Fibroblast of upper back skin (primary cell): ENCODE data around the gene ARHGEF28.
A peak's percentile ranks its signal among the peaks of the same experiment; 100 is the strongest.

Source experiments
- DNase-seq: peaks from one replicate; pipeline ENCODE4 v3.0.0-alpha.2; 2013

Gene ARHGEF28

DNA sequence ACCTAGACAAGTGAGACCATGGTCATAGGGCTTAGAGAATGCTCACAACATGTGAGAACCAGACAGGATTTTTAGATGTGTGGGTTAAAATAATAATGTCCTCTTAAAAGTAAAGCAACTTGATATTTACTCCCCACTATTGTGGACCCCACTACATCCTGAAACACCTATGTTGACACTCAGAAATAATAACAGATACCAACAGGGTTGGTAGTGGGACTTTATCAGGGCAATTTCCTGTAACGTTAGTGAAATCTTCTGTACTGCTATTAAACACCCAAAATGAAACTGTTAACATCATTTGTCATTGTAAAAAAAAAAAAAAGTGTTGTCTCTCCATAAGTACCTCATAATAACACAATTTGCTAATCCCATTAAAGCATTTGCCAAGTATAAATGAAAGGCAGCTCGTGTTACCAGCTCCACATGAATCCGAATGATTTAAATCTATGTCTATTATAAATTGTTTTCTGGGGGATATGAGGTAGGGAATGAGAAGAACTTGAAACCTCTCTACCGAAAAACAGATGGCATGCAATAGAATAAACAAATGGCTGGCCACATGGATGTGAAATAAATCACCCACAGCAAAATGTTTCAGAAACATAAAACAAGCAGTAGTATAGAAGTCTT lies 285.9 kb downstream of the ARHGEF28 start:
- DNase-seq = peak; percentile 72

- DNase-seq = peak; percentile 41
Measured at GRCh38 chr5:73912821-73913271, 286.9 kb downstream of the ARHGEF28 start.

- no peak for DNase-seq
Measured at GRCh38 chr5:73913971-73914370, 288.0 kb downstream of the ARHGEF28 start.

DNA sequence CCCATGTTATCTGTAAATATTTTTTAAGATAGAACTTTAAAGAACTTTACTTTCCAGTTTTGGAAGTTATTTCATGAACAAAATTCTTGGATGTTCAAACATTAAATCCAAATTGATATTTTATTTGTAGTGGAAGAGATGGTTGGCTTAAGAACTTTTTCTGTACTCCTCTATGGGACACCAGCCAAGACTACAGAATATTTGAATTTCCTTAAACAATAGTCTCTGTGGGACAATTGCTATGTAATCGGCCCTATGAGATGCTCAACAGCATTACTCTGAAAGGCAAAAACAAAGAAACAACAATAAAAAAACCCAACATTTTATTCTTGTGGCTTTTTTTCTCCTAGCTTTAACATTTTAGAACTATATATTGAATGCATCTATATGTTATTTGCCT lies 289.3 kb downstream of the ARHGEF28 start:
- no peak for DNase-seq

DNA sequence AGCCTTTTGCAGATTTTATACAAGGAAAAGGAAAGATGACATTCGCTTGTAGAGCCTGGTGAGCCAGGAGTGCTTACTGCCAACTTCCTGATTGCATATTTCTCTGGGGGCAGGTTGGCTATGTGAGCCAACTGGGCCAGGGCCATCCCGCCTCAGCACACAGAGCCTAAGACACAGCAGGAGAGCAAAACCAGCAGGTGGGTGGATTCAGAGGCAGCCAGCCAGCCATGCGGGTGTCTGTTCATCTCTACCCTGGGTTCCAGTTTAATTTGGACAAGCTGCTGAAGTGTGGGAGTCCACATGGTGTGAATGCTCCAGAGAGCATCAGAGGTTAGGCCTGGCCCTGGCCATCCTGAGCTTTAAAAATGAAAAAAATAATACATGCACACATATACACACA lies 291.4 kb downstream of the ARHGEF28 start:
- peak; percentile 35 for DNase-seq

DNA sequence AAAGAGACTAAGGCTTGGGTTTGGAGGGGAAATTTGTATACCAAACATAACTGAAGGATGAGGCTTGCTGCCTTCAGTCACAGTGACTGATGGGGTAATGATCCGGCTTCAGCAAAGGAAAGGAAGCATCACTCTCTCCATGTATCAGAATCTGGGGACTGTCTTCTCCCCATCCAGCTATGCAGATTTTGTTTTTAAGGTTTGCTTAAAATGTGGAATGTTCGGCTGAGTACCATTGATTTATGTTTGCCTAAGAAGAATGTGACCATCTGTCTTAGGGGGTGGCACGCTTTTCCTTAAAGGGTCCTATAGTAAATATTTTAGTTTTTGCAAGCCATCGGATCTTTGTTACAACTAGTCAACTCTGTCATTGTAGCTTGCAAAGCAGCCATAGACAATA lies 291.9 kb downstream of the ARHGEF28 start:
- no peak for DNase-seq

DNA sequence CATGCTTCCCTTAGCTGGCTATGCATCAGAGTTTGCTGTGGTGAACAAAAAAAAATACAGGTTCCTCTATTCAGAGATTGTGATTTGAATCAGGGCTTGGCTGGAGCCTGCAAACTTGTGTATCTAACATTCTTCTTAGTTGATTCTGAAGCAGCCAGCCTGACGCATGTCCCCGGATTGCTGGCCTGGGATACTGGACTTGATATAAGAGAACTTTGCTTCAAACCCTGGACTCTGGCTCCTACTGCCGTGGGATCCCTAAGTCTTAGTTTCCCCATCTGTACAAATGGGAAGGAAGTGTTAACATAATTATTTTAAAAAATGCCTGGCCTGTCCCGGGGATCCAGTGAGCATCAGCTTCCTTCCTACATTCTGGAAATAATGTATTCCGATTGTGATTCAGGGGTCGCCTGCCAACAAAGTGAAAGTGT lies 292.8 kb downstream of the ARHGEF28 start:
- DNase-seq = peak; percentile 36

GRCh38 chr5:73921741-73922140 lies 295.7 kb downstream of the ARHGEF28 start:
- DNase-seq = no peak

DNA sequence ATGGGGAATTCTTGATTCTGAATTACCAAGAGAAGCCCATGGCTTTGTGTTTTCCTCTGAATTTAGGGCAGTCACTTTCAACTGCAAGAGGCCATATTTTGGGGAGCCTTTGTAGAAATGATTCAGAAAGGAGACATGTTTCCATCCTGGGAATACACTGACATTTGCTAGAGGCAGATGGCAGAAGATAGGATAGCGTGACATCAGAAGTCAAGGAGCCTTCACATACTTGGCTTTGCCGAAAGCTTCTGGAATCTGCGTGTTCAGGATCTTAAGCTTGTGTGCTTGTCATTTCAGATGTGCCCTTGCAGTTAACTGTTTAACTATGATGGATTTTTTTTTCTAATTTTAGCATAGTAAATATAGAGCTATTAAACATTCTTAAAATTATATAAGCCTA lies 296.2 kb downstream of the ARHGEF28 start:
- no peak for DNase-seq

DNA sequence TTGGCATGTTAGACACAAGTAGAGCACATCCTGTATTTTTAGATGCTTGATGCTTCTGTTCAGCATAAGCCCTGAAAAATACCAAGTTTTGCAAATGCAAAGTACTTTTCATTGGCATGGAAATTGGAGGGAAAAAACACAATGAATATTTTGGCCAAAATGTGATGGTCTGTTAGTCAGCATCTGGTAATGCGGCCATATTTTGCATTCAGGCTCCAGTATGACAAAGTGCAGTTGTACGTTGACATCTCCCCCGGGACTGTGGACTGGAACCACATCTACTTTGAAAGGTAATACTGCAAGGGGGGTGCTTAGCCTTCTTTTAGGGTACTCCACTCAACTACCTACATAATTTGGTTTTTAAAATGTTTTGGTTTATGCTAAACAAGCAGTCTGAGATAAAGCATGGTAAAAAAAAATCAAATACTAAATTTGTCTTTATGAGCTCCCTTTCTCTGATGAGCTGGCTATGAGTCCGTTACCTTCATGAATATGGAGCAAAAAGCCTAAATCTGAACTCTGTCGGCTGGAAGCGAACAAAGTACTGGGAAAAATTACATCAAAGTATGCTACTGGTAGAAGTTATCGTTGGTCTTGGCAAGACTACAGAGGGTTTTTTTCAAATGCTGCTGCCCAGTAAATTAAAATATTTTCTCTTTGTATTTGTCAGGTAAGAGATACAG lies 297.0 kb downstream of the ARHGEF28 start:
- DNase-seq = no peak

DNA sequence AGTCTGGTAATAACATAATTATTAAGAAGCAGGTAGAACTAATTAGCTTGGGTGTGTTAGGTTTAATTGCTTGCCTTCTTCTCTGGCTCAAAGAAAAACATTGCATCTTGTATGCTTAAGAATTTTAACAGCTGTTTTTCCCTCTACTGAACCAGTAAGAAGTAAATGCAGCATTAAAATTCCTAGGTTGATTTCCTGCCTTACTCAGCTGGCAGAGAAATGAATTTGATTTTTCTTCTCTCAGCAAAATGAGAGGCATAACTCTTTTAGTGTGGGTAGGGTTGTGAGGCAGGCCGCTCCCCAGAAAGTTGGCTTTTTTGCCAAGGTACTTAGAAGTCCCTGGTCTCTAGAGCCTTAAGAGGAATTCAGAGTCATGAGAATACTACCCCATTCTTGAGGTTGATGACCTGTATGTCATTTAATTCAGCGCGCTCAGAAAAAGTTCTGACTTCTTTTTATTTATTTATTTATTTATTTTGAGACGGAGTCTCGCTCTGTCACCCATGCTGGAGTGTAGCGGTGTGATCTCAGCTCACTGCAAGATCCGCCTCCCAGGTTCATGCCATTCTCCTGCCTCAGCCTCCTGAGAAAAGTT lies 302.6 kb downstream of the ARHGEF28 start:
- DNase-seq = no peak

- no peak for DNase-seq
Measured at GRCh38 chr5:73935719-73936118, 309.7 kb downstream of the ARHGEF28 start.

GRCh38 chr5:73938280-73938937 lies 312.4 kb downstream of the ARHGEF28 start:
- DNase-seq = peak; percentile 97

- DNase-seq = no peak
Measured at GRCh38 chr5:73938938-73939320, 312.9 kb downstream of the ARHGEF28 start.

GRCh38 chr5:73939557-73939956 lies 313.6 kb downstream of the ARHGEF28 start:
- no peak for DNase-seq

GRCh38 chr5:73940026-73940425 lies 314.0 kb downstream of the ARHGEF28 start:
- DNase-seq = no peak

- no peak for DNase-seq
Measured at GRCh38 chr5:73940801-73941200, 314.8 kb downstream of the ARHGEF28 start.

DNA sequence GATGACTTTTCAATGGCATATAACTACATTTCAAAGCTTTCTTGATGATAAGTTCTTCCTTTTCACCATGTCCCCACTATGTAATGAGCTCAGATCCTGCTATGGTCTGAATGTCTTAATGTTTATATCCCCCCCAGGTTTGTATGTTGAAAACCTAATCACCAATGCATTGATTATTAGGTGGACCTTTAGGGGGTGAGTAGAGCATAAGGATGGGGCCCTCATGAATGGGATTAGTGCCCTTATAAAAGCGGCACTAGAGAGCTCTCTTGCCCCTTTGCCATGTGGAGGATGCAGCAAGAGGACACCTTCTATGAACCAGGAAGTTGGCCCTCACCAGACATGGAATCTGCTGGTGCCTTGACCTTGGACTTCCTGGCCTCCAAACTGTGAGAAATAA lies 316.8 kb downstream of the ARHGEF28 start:
- no peak for DNase-seq

- no peak for DNase-seq
Measured at GRCh38 chr5:73943397-73943796, 317.4 kb downstream of the ARHGEF28 start.

DNA sequence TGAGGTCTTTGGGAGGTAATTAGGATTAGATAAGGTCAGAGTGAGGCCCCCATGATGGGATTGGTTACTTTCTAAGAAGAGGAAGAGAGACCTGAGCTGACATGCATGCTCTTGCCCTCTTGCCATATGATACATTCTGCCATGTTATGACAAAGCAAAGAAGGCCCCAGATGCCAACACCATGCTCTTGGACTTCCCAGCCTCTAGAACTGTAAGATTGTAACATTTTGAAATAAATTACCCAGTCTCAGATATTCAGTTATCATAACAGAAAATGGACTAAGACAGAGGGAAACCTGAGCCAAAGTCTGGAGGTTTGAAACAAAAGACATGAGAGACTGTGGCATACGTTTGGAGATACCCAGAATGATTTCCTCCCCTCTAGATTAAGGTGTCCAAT lies 318.6 kb downstream of the ARHGEF28 start:
- no peak for DNase-seq

- DNase-seq = no peak
Measured at GRCh38 chr5:73945505-73945904, 319.5 kb downstream of the ARHGEF28 start.

DNA sequence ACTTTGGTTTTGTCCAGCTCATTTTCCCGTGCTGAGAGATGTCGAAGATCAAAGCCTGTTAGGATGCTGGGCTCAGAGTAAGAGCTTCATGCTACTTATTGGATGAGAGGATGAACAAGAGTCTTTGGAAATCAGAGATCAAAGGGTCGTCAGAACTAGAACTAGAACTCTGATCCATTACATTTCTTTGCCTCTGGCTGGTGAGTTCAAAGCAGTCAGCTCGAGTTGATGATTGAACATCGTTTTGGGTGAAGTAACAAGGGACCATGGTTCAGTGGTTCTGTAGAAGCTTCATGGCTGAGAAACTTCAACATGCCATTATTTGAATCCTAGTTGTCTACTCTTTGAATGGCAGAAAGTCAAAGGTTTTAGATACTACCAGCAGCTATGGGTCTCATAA lies 320.3 kb downstream of the ARHGEF28 start:
- DNase-seq = no peak

DNA sequence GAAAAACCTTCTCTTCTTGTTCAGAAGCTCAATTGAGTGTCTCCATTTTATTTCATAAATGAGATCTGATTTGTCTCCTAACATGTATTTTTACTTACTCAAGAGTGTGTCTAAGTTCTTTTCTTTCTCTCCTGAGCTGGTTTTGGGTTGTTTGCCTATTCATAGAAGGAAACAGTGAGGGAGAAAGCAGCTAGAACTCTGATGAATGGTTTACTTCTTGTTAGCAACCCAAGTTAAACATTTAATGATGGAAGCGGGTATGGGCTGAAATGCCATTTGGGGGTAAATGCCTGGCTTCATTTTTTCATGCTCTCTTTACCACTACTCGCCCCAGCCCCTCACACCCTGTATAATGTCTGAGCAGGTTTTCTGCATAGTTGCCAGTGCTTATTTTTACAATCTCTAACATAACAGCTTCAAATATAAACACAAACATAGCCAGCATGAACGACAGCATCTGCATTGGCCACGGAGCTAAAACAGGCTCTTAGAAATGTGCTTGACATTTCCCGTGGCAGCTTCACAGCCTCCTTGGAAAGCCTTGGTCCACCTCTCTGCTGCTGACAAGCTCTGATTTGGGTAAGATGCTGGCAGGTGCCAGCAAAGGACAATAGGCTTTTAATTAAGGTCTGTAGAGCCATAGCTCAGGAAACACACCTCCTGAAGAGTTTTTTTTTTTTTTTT lies 321.1 kb downstream of the ARHGEF28 start:
- DNase-seq = no peak
